ENCODE results near the gene CCRL2. TPM values are rescaled to one million over a fixed set of nuclear protein-coding genes. Genes with fewer than 3 reads are reported as not detected.

CCRL2 gene
- total and polyA plus RNA-seq, 9 of the 15 experiments (the other 6 are each of a cell fraction or from before 2014, with no cell fraction given), result 3.4 to 5.7 (median 4.0) TPM

- TF ChIP-seq MAZ (CRISPR knock-in tag; conservative IDR thresholded peaks at IDR 0.05 in 1 of 2, IDR thresholded peaks at IDR 0.05 in 1 of 2), result peak in 1 of 2 experiments; percentile 27; a peak in 1 of 4 replicates
Measured at GRCh38 chr3:46395210-46395661, 11.8 kb upstream of the CCRL2 start (continued).

- ChIA-PET POLR2A (interaction anchor here (1.2 kb wide), 1 partner anchor 10 kb away, joined by 3 read pairs; no protein-coding TSS in a partner anchor), CTCF (ENCODE audit: low intra/inter-chr PET ratio) (no interaction called here)
- Histone ChIP-seq H3K9me3 (replicated peaks; ENCODE audit: control insufficient read depth, insufficient read depth, low read depth, low read length) (no peaks in the 10 kb centered on the region), H3K79me2 (ENCODE audit: control insufficient read depth, insufficient read depth, low read length) (no peaks in the 10 kb centered on the region), H3K36me3 (ENCODE audit: control insufficient read depth, insufficient read depth, low read length) (no peaks in the 10 kb centered on the region), H3K9ac (ENCODE audit: insufficient read depth in 1 of 2, low read depth in 2 of 2, low read length in 2 of 2) (no peak overlapping the region), H3K9me1 (ENCODE audit: control insufficient read depth, insufficient read depth, low read length) (no peaks in the 10 kb centered on the region), H3K4me3 (no peak overlapping the region), H3K27ac (ENCODE audit: extremely low read depth, low read depth, low read length) (no peak overlapping the region), H3K27me3 (ENCODE audit: control insufficient read depth in 2 of 2, insufficient read depth in 2 of 2, low read length in 2 of 2) (peaks cover 0 to 17% of the 10 kb centered on the region in 2 experiments; a peak in 2 of 5 replicates), H4K20me1 (replicated peaks; ENCODE audit: control insufficient read depth, insufficient read depth, low read length) (no peaks in the 10 kb centered on the region), H3K4me1 (replicated peaks in 1 of 2; ENCODE audit: control insufficient read depth in 2 of 2, insufficient read depth in 2 of 2, low read length in 2 of 2) (peaks cover 10 to 45% of the 10 kb centered on the region in 2 experiments), H3K4me2 (ENCODE audit: insufficient read depth, low read length) (no peak overlapping the region), H2AFZ (ENCODE audit: low read depth, low read length) (no peak overlapping the region)
- DNase-seq (ENCODE audit: extremely low read depth in 1 of 4, low spot score in 3 of 4), result no peak
- WGBS (ENCODE audit: insufficient coverage, low coverage, missing lambda C conversion rate), result 30% methylated on average over 6 of the region's 6 CpGs
- no TSS peak for BruUV-seq (replicated peaks)
- in situ Hi-C loops (cut with MboI), result no loop called here
- FAIRE-seq, result no peak
- TF ChIP-seq CEBPG (CRISPR knock-in tag; IDR thresholded peaks at IDR 0.05), result no peak
- 0 out of 4 replicates have a peak, but pooled peaks of 1 of the 2 experiments have one; percentile 5 for TF ChIP-seq CEBPG (tag; conservative IDR thresholded peaks at IDR 0.05 in 1 of 2, IDR thresholded peaks at IDR 0.05 in 1 of 2)
- TF ChIP-seq ASH1L (IDR thresholded peaks at IDR 0.05; ENCODE audit: borderline replicate concordance, low read depth, partially characterized antibody), result no peak
- TF ChIP-seq CUX1 (CRISPR knock-in tag; IDR thresholded peaks at IDR 0.05), result no peak
- TF ChIP-seq CGGBP1 (CRISPR knock-in tag; IDR thresholded peaks at IDR 0.05), result no peak
- no peak for TF ChIP-seq NFXL1 (CRISPR knock-in tag; IDR thresholded peaks at IDR 0.05)
- TF ChIP-seq ZNF76 (CRISPR knock-in tag; IDR thresholded peaks at IDR 0.05; ENCODE audit: borderline replicate concordance), result no peak
- peak; percentile 54; the same call in 1 of the 2 replicates for TF ChIP-seq BHLHE40 (IDR thresholded peaks at IDR 0.05; ENCODE audit: low read length)
- intact Hi-C loops (cut with micrococcal nuclease), result loop anchor here (1.0 kb wide), 1 partner anchor 31 kb away; no protein-coding TSS in a partner anchor
- ATAC-seq, result no peak
Measured at GRCh38 chr3:46395766-46396530, 11.1 kb upstream of the CCRL2 start.
